ENCODE data around the gene APCDD1. TPM values are rescaled to one million over a fixed set of nuclear protein-coding genes. Genes with fewer than 3 reads are reported as not detected.

The APCDD1 gene
- total RNA-seq, 1 experiment from 2014 or later: 355 TPM

DNA sequence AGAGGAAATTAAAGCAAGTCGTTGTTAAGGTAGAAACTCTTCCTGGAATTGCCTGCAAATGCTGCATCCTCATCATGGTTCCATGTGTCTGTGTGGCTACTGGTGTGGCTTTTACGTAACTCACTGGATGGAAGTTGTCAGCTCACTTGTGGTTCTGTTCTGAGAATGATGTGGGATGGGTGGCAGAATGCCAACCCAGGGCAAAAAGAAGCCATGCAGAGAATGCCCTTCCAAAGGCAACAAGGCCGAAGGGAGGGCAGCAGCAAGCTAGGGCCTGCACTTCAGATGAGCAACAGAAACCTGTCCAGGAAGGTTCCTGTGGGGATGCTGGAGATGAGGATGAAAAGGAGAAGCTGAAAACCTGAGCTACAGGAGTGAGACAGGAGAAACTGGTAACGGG lies 61.0 kb downstream of the APCDD1 start:
- Histone ChIP-seq H3K27ac (ENCODE audit: low read depth, low read length, poor library complexity, severe bottlenecking) (no peak overlapping the region), H3K27me3 (replicated peaks; ENCODE audit: insufficient read depth, low read depth, low read length, poor library complexity) (no peaks in the 10 kb centered on the region), H3K9me3 (ENCODE audit: low read depth, low read length, poor library complexity, severe bottlenecking) (peaks cover 5% of the 10 kb centered on the region), H3K4me3 (ENCODE audit: low read depth, low read length, poor library complexity, severe bottlenecking) (no peak overlapping the region), H3K36me3 (ENCODE audit: insufficient read depth, low read length, poor library complexity, severe bottlenecking) (no peaks in the 10 kb centered on the region), H3K4me1 (ENCODE audit: insufficient read depth, low read length, poor library complexity, severe bottlenecking) (peaks cover 51% of the 10 kb centered on the region)
- no peak for DNase-seq (ENCODE audit: low spot score)
- intact Hi-C loops (cut with micrococcal nuclease; ENCODE audit: unreplicated experiment): no loop called here
- ChIA-PET POLR2A (ENCODE audit: low non-redundant PET) (no interaction called here), CTCF (no interaction called here)
- TF ChIP-seq EZH2 (IDR thresholded peaks at IDR 0.05; ENCODE audit: borderline replicate concordance, low read depth, low read length, poor library complexity, severe bottlenecking): no peak
- BruUV-seq (replicated peaks): no TSS peak

DNA sequence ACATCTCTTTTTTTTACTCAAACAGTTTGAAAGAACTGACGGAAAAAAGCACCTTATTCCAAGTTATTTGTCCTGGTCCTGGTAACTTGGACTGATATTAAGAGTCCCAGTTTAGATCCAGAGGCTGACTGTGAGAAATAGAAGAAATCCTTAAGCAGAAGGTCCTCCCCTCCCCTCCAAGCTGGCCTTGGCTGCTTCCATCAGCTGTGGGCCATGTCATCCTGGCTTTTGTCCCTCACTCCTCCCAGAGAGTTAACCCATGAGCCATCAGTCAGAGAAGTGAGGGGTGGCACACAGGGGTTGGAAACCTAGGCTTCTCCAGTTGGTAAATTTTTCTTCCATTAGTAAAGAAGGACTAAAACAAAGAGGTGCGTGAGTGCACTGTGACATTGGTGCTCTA lies 61.6 kb downstream of the APCDD1 start:
- no peaks in the 10 kb centered on the region for H3K36me3 ChIP-seq (ENCODE audit: insufficient read depth, low read length, poor library complexity, severe bottlenecking)
- intact Hi-C loops (cut with micrococcal nuclease; ENCODE audit: unreplicated experiment): no loop called here
- H3K9me3 ChIP-seq (ENCODE audit: low read depth, low read length, poor library complexity, severe bottlenecking): peaks cover 5% of the 10 kb centered on the region
- no peak for DNase-seq (ENCODE audit: low spot score)
- no TSS peak for BruUV-seq (replicated peaks)
- H3K4me1 ChIP-seq (ENCODE audit: insufficient read depth, low read length, poor library complexity, severe bottlenecking): peaks cover 51% of the 10 kb centered on the region
- TF ChIP-seq CTCF (conservative IDR thresholded peaks at IDR 0.05; ENCODE audit: low read depth, low read length): no peak
- TF ChIP-seq EZH2 (IDR thresholded peaks at IDR 0.05; ENCODE audit: borderline replicate concordance, low read depth, low read length, poor library complexity, severe bottlenecking): no peak
- ChIA-PET CTCF (no interaction called here), POLR2A (ENCODE audit: low non-redundant PET) (no interaction called here)
- H3K27ac ChIP-seq (ENCODE audit: low read depth, low read length, poor library complexity, severe bottlenecking): no peak overlapping the region
- H3K4me3 ChIP-seq (ENCODE audit: low read depth, low read length, poor library complexity, severe bottlenecking): no peak overlapping the region
- H3K27me3 ChIP-seq (replicated peaks; ENCODE audit: insufficient read depth, low read depth, low read length, poor library complexity): no peaks in the 10 kb centered on the region

- no peak overlapping the region for H3K4me3 ChIP-seq (ENCODE audit: low read depth, low read length, poor library complexity, severe bottlenecking)
- H3K27ac ChIP-seq (ENCODE audit: low read depth, low read length, poor library complexity, severe bottlenecking): peak overlapping the region; percentile 87
- TSS peak; percentile 63 for BruUV-seq (replicated peaks)
- peak; percentile 52; the same call in 1 of the 2 replicates for TF ChIP-seq CTCF (conservative IDR thresholded peaks at IDR 0.05; ENCODE audit: low read depth, low read length)
- TF ChIP-seq EZH2 (IDR thresholded peaks at IDR 0.05; ENCODE audit: borderline replicate concordance, low read depth, low read length, poor library complexity, severe bottlenecking): no peak
- ChIA-PET CTCF (interaction anchor here (1.0 to 2.2 kb wide), 3 partner anchors 53 to 548 kb away, joined by 3 to 12 read pairs (median 6); no protein-coding TSS in a partner anchor), POLR2A (ENCODE audit: low non-redundant PET) (interaction anchor here (0.6 kb wide), 1 partner anchor 53 kb away, joined by 4 read pairs; no protein-coding TSS in a partner anchor)
- H3K27me3 ChIP-seq (replicated peaks; ENCODE audit: insufficient read depth, low read depth, low read length, poor library complexity): no peaks in the 10 kb centered on the region
- H3K4me1 ChIP-seq (ENCODE audit: insufficient read depth, low read length, poor library complexity, severe bottlenecking): peaks cover 43% of the 10 kb centered on the region
- no peaks in the 10 kb centered on the region for H3K36me3 ChIP-seq (ENCODE audit: insufficient read depth, low read length, poor library complexity, severe bottlenecking)
- peak; percentile 81 for DNase-seq (ENCODE audit: low spot score)
- H3K9me3 ChIP-seq (ENCODE audit: low read depth, low read length, poor library complexity, severe bottlenecking): peaks cover 5% of the 10 kb centered on the region
- intact Hi-C loops (cut with micrococcal nuclease; ENCODE audit: unreplicated experiment): loop anchor here (2.0 kb wide), 1 partner anchor 42 kb away; no protein-coding TSS in a partner anchor
These were observed 64.3 kb downstream of the APCDD1 start for GRCh38 chr18:10518595-10519255.
